Esophagus squamous epithelium (tissue), 5 donors: ENCODE data around the gene TSTD1. TPM values are rescaled to one million over a fixed set of nuclear protein-coding genes. Genes with fewer than 3 reads are reported as not detected.
"Not testable (repeated sequence)": the region's sequence is repeated elsewhere in the genome, so short reads cannot be mapped to it uniquely, and the experiment has no call there.

Experiments
- DNase-seq: peaks from one replicate; lab custom pipeline; 2025; lab: John Stamatoyannopoulos, UW
- H3K27ac ChIP-seq, 4 donors: fragments of 200-600 bp; sonication (generic); one replicate each; pipeline ENCODE4 v1.5.1; 2016 to 2019; ENCODE audit warnings: mild to moderate bottlenecking in 1 of 4
- H3K27me3 ChIP-seq, 4 donors: fragments of 200-600 bp; sonication (generic); 1 replicate in 3 of 4; 2 replicates in 1 of 4; pipeline versions ENCODE4 v1.5.1 to v1.6.0; 2017 to 2021; ENCODE audit warnings: antibody characterized with exemption in 1 of 4
- H3K36me3 ChIP-seq, 3 donors: fragments of 200-600 bp; sonication (generic); one replicate each; pipeline ENCODE4 v1.5.1; 2016 to 2019
- H3K4me1 ChIP-seq, 3 donors: fragments of 200-600 bp; sonication (generic); one replicate each; pipeline ENCODE4 v1.5.1; 2017 to 2019
- H3K4me3 ChIP-seq, 4 donors: fragments of 200-600 bp; sonication (generic); 1 replicate in 3 of 4; 2 replicates in 1 of 4; pipeline ENCODE4 v1.5.1; 2016 to 2019; ENCODE audit warnings: mild to moderate bottlenecking in 2 of 4, moderate library complexity in 1 of 4
- H3K9me3 ChIP-seq, 3 donors: fragments of 200-600 bp; sonication (generic); one replicate each; pipeline ENCODE4 v1.5.1; 2016 to 2019
- POLR2A ChIP-seq, 4 donors: fragments of 450-650 bp; IDR thresholded peaks; one replicate each; pipeline ENCODE4 v1.6.1; 2017; ENCODE audit warnings: antibody characterized with exemption in 4 of 4, mild to moderate bottlenecking in 4 of 4, moderate library complexity in 3 of 4
- WGBS, 2 donors: methylation state at CpG; one replicate each; pipeline ENCODE4 v1.1.5; 2018; 5-methylcytosine and 5-hydroxymethylcytosine counted together
- intact Hi-C: fragments of 100-400 bp; cut with DNase I; formaldehyde crosslinking; loops from one replicate; pipeline ENCODE4 v1.15.0; 2022
- total RNA-seq, 4 donors: library from RNA; depleted of rRNA; stranded (reverse); fragments of >200 nt; gene quantifications; one replicate each; pipeline ENCODE4 v1.1.0, GENCODE V29; 2016
- TF ChIP-seq, protein P1 (sequence below), 6 experiments: fragments of 450-650 bp in 4 of 6; fragments of 200-600 bp in 2 of 6; sonication (generic) in 2 of 6; IDR thresholded peaks; one replicate each; pipeline ENCODE4 v1.5.1; 2016 to 2019; ENCODE audit warnings: antibody characterized with exemption in 6 of 6, mild to moderate bottlenecking in 4 of 6, moderate library complexity in 4 of 6
- donor health status: DM: yes; HTN: yes; CAD: no.

Gene TSTD1
- total RNA-seq, 4 donors from 2014 or later = 69.3 to 99.0 (median 91.4) TPM

DNA sequence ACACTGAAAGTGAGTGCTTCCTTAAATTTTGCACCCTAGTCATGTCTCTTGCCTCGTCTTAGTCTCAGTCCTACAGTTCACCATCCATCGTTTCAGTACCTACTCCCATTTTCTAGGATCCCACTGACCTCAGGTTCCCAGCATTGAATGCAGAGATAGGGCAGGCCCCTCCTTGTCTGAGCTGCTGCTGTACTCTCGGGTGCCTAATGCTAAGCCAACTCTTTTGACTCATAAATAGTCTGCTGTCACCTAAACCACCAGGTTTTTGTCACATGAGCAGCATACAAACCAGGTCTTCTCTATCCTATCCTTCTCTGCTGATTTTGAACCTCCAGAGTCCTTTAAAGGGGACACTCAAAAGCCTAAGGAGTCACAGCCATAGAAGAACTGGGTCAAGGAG lies 27.9 kb upstream of the TSTD1 start:
- intact Hi-C loops = no loop called here
- no peak for DNase-seq
- Histone ChIP-seq H3K4me1 (peaks cover 0 to 46% (median 0%) of the 10 kb centered on the region in 3 donors), H3K9me3 (no peaks in the 10 kb centered on the region), H3K36me3 (peaks cover 0 to 42% (median 0%) of the 10 kb centered on the region in 3 donors), H3K4me3 (no peak overlapping the region), H3K27me3 (peaks cover 0 to 3% (median 0%) of the 10 kb centered on the region in 4 donors), H3K27ac (peak overlapping the region in 2 of 4 donors; percentile 6 to 84)
- WGBS, 2 donors = 66 to 74% methylated on average over 3 of the region's 3 CpGs
- no peak for TF ChIP-seq POLR2A (IDR thresholded peaks at IDR 0.05)
- TF ChIP-seq, protein P1, sequence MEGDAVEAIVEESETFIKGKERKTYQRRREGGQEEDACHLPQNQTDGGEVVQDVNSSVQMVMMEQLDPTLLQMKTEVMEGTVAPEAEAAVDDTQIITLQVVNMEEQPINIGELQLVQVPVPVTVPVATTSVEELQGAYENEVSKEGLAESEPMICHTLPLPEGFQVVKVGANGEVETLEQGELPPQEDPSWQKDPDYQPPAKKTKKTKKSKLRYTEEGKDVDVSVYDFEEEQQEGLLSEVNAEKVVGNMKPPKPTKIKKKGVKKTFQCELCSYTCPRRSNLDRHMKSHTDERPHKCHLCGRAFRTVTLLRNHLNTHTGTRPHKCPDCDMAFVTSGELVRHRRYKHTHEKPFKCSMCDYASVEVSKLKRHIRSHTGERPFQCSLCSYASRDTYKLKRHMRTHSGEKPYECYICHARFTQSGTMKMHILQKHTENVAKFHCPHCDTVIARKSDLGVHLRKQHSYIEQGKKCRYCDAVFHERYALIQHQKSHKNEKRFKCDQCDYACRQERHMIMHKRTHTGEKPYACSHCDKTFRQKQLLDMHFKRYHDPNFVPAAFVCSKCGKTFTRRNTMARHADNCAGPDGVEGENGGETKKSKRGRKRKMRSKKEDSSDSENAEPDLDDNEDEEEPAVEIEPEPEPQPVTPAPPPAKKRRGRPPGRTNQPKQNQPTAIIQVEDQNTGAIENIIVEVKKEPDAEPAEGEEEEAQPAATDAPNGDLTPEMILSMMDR (IDR thresholded peaks at IDR 0.05) = no peak

DNA sequence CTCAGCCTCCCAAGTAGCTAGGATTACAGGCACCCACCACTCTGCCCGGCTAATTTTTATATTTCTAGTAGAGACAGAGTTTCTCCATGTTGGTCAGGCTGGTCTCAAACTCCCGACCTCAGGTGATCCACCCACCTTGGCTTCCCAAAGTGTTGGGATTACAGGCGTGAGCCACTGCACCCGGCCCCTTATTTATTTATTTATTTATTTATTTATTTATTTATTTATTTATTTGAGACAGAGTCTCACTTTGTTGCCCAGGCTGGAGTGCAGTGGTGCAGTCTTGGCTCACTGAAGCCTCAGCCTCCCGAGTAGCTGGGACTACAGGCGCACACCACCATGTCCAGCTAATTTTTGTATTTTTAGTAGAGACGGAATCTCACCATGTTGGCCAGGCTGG lies 26.9 kb upstream of the TSTD1 start:
- Histone ChIP-seq H3K36me3 (peaks cover 0 to 32% (median 0%) of the 10 kb centered on the region in 3 donors), H3K4me1 (peaks cover 0 to 36% (median 0%) of the 10 kb centered on the region in 3 donors)
- H3K4me3 ChIP-seq, H3K9me3 ChIP-seq, intact Hi-C loops, DNase-seq, H3K27me3 ChIP-seq, H3K27ac ChIP-seq: not testable (repeated sequence)
- WGBS, 2 donors = 88% methylated on average over 7 of the region's 7 CpGs

DNA sequence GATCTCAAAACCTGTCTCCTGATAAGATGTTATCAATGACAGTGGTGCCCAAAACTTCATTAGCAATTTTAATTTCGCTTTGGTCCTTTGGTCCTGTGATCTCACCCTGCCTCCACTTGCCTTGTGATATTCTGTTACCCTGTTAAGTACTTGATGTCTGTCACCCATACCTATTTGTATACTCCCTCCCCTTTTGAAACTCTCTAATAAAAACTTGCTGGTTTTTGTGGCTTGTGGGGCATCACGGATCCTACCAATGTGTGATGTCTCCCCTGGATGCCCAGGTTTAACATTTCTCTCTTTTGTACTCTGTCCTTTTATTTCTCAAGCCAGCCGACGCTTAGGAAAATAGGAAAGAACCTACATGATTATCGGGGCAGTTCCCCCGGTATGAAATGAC lies 25.2 kb upstream of the TSTD1 start:
- WGBS, 2 donors = 62 to 66% methylated on average over 6 of the region's 6 CpGs
- Histone ChIP-seq H3K4me1 (peaks cover 0 to 22% (median 0%) of the 10 kb centered on the region in 3 donors), H3K36me3 (peaks cover 0 to 21% (median 0%) of the 10 kb centered on the region in 3 donors)
- H3K27ac ChIP-seq, H3K9me3 ChIP-seq, intact Hi-C loops, DNase-seq, H3K4me3 ChIP-seq, H3K27me3 ChIP-seq: not testable (repeated sequence)

DNA sequence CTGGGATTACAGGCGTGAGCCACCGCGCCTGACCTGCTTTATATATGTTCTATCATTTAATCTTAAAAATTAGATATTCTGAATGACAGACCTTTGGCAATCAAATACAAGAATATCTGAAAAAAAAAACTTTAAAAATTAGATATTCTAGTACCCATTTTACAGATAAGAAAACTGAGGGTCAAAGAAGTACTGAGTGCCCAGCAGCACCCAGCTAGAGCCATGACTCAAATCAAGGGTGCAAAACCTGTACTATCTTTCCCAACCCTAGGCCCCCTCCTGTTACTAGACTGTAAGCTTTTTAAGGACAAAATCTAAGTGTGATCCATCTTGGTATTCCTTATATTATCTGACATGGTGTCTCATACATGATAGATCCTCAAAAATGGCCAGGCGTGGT lies 22.7 kb upstream of the TSTD1 start:
- peaks cover 0 to 6% (median 0%) of the 10 kb centered on the region in 4 donors for H3K27me3 ChIP-seq
- H3K4me1 ChIP-seq = peaks cover 0 to 4% (median 0%) of the 10 kb centered on the region in 3 donors
- intact Hi-C loops = no loop called here
- no peak overlapping the region for H3K27ac ChIP-seq
- no peak for DNase-seq
- H3K4me3 ChIP-seq = no peak overlapping the region
- peaks cover 0 to 34% (median 0%) of the 10 kb centered on the region in 3 donors for H3K36me3 ChIP-seq
- TF ChIP-seq POLR2A (IDR thresholded peaks at IDR 0.05) = no peak
- TF ChIP-seq, protein P1 (IDR thresholded peaks at IDR 0.05) = no peak
- H3K9me3 ChIP-seq = no peaks in the 10 kb centered on the region
- 86 to 100% methylated on average over 3 to 4 of the region's 4 CpGs for WGBS, 2 donors

DNA sequence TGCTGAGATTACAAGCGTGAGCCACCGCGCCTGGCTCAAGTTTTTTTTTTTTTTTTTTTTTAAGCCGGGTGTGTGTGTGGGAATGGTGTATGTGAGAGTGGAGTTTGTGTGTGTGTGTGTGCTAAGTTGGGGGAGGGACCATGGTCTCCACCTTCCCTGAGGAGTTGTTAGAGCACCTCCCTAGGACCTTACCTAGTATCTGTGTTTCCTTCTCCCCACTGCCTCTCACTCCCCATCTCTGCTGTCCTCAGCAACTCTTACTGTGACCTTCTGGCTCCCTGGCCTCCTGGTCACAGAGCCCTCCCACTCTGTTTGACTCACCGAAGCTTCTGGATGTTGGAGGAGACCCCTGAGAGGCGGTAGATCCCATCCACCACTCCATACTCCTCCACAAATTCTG lies 20.5 kb upstream of the TSTD1 start:
- TF ChIP-seq, protein P1 (IDR thresholded peaks at IDR 0.05) = no peak
- no peak for TF ChIP-seq POLR2A (IDR thresholded peaks at IDR 0.05)
- Histone ChIP-seq H3K4me1 (peaks cover 0 to 4% (median 0%) of the 10 kb centered on the region in 3 donors), H3K27me3 (peaks cover 0 to 24% (median 0%) of the 10 kb centered on the region in 4 donors), H3K27ac (no peak overlapping the region), H3K4me3 (no peak overlapping the region), H3K36me3 (peaks cover 0 to 42% (median 4%) of the 10 kb centered on the region in 3 donors), H3K9me3 (no peaks in the 10 kb centered on the region)
- intact Hi-C loops = no loop called here
- 85 to 91% methylated on average over 4 to 6 of the region's 6 CpGs for WGBS, 2 donors
- DNase-seq = no peak

DNA sequence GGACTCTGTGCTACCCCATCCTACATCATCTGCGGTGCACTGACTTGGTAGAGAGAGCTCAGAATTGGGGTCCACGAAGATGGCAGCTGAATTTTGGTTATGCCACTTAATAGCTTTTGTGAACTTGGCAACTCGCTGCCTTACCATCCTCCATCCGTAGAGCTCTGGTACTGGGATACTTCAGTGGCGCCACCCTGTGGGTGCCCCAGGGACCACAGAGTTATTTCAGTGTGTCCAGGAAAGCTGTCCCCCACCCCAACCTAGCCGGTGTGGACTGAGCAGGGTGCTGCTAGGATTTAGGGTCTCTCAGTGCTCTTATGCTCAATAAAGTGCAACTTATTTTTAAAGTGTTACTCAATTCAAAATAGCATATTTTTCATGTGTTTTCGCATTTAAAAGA lies 16.0 kb upstream of the TSTD1 start:
- intact Hi-C loops = no loop called here
- Histone ChIP-seq H3K9me3 (no peaks in the 10 kb centered on the region), H3K27ac (no peak overlapping the region), H3K4me1 (peaks cover 0 to 4% (median 0%) of the 10 kb centered on the region in 3 donors), H3K36me3 (peaks cover 0 to 86% (median 27%) of the 10 kb centered on the region in 3 donors), H3K27me3 (peaks cover 0 to 25% (median 0%) of the 10 kb centered on the region in 4 donors), H3K4me3 (no peak overlapping the region)
- WGBS, 2 donors = 61 to 76% methylated on average over 3 to 7 of the region's 7 CpGs
- DNase-seq = no peak
- TF ChIP-seq POLR2A (IDR thresholded peaks at IDR 0.05) = no peak
- TF ChIP-seq, protein P1 (IDR thresholded peaks at IDR 0.05) = peak in 1 of 6 experiments; percentile 10
